ENCODE measurements around the gene IL19. TPM values are rescaled to one million over a fixed set of nuclear protein-coding genes. Genes with fewer than 3 reads are reported as not detected.

IL19 gene
- total RNA-seq, 4 donors from 2014 or later: not detected

GRCh38 chr1:206792939-206793607 lies 22.5 kb downstream of the IL19 start:
- no peaks in the 10 kb centered on the region for H3K36me3 ChIP-seq
- in situ Hi-C loops (cut with MboI; ENCODE audit: low sequenced_read_pairs in 4 of 4) (no loop called here), intact Hi-C loops (cut with DNase I; ENCODE audit: low total_unique reads) (loop anchor here (1.0 kb wide), 1 partner anchor 38 kb away; no protein-coding TSS in a partner anchor)
- H3K27me3 ChIP-seq: no peaks in the 10 kb centered on the region
- ATAC-seq: no peak
- no peak overlapping the region for H3K4me3 ChIP-seq
- H3K27ac ChIP-seq: no peak overlapping the region
- no peaks in the 10 kb centered on the region for H3K4me1 ChIP-seq
- TF ChIP-seq CTCF (IDR thresholded peaks at IDR 0.05 in 4 of 5, conservative IDR thresholded peaks at IDR 0.05 in 1 of 5): no peak
- TF ChIP-seq POLR2A (IDR thresholded peaks at IDR 0.05): no peak
- H3K9me3 ChIP-seq: no peaks in the 10 kb centered on the region
- no peak for DNase-seq

GRCh38 chr1:206793620-206794019 lies 23.0 kb downstream of the IL19 start:
- in situ Hi-C loops (cut with MboI; ENCODE audit: low sequenced_read_pairs in 4 of 4) (no loop called here), intact Hi-C loops (cut with DNase I; ENCODE audit: low total_unique reads) (loop anchor here (1.0 kb wide), 1 partner anchor 38 kb away; no protein-coding TSS in a partner anchor)

GRCh38 chr1:206794294-206794908 lies 23.8 kb downstream of the IL19 start:
- Histone ChIP-seq H3K9me3 (no peaks in the 10 kb centered on the region), H3K27me3 (no peaks in the 10 kb centered on the region), H3K27ac (no peak overlapping the region), H3K36me3 (no peaks in the 10 kb centered on the region), H3K4me1 (no peaks in the 10 kb centered on the region), H3K4me3 (no peak overlapping the region)
- in situ Hi-C loops (cut with MboI; ENCODE audit: low sequenced_read_pairs in 4 of 4) (no loop called here), intact Hi-C loops (cut with DNase I; ENCODE audit: low total_unique reads) (no loop called here)
- DNase-seq (no peak), ATAC-seq (no peak)
- TF ChIP-seq CTCF (IDR thresholded peaks at IDR 0.05 in 4 of 5, conservative IDR thresholded peaks at IDR 0.05 in 1 of 5): no peak
- no peak for TF ChIP-seq POLR2A (IDR thresholded peaks at IDR 0.05)

More at GRCh38 chr1:206793620-206794019, 23.0 kb downstream of the IL19 start:
- Histone ChIP-seq H3K4me3 (no peak overlapping the region), H3K27me3 (no peaks in the 10 kb centered on the region), H3K4me1 (no peaks in the 10 kb centered on the region), H3K9me3 (no peaks in the 10 kb centered on the region), H3K36me3 (no peaks in the 10 kb centered on the region), H3K27ac (no peak overlapping the region)
- no peak for DNase-seq
- TF ChIP-seq CTCF (IDR thresholded peaks at IDR 0.05 in 4 of 5, conservative IDR thresholded peaks at IDR 0.05 in 1 of 5) (no peak), POLR2A (IDR thresholded peaks at IDR 0.05) (no peak)
- ATAC-seq: no peak

- DNase-seq (no peak), ATAC-seq (no peak)
- TF ChIP-seq CTCF (IDR thresholded peaks at IDR 0.05 in 4 of 5, conservative IDR thresholded peaks at IDR 0.05 in 1 of 5): no peak
- no peak for TF ChIP-seq POLR2A (IDR thresholded peaks at IDR 0.05)
- Histone ChIP-seq H3K4me3 (no peak overlapping the region), H3K9me3 (no peaks in the 10 kb centered on the region), H3K27ac (no peak overlapping the region), H3K36me3 (no peaks in the 10 kb centered on the region), H3K27me3 (no peaks in the 10 kb centered on the region), H3K4me1 (no peaks in the 10 kb centered on the region)
- intact Hi-C loops (cut with DNase I; ENCODE audit: low total_unique reads): no loop called here
- in situ Hi-C loops (cut with MboI; ENCODE audit: low sequenced_read_pairs in 4 of 4): no loop called here
These were observed 25.5 kb downstream of the IL19 start for GRCh38 chr1:206796116-206796515.
